GM18499 (cell line): ENCODE data around the gene CFAP46.

Source experiments
- ATAC-seq: cut with Tn5 transposase; IDR thresholded peaks from one replicate; pipeline ENCODE4 v1.9.1; 2021; ENCODE audit warnings: moderate number of reproducible peaks; ENCODE audit not compliant: insufficient read depth, unreplicated experiment

The CFAP46 gene

GRCh38 chr10:132814469-132814856 lies 127.9 kb downstream of the CFAP46 start:
- no peak for ATAC-seq

- no peak for ATAC-seq
Measured at GRCh38 chr10:132813560-132814468, 128.6 kb downstream of the CFAP46 start.

GRCh38 chr10:132813001-132813401 lies 129.4 kb downstream of the CFAP46 start:
- no peak for ATAC-seq

GRCh38 chr10:132812520-132812919 lies 129.8 kb downstream of the CFAP46 start:
- no peak for ATAC-seq

- ATAC-seq: no peak
Measured at GRCh38 chr10:132811891-132812481, 130.4 kb downstream of the CFAP46 start.

GRCh38 chr10:132810807-132811700 lies 131.3 kb downstream of the CFAP46 start:
- ATAC-seq: no peak

- no peak for ATAC-seq
Measured at GRCh38 chr10:132810141-132810806, 132.1 kb downstream of the CFAP46 start.

GRCh38 chr10:132809232-132810140 lies 132.9 kb downstream of the CFAP46 start:
- no peak for ATAC-seq

GRCh38 chr10:132808383-132809231 lies 133.8 kb downstream of the CFAP46 start:
- ATAC-seq: no peak

GRCh38 chr10:132807621-132808049 lies 134.7 kb downstream of the CFAP46 start:
- ATAC-seq: no peak

GRCh38 chr10:132806561-132807003 lies 135.8 kb downstream of the CFAP46 start:
- ATAC-seq: no peak

GRCh38 chr10:132806110-132806509 lies 136.3 kb downstream of the CFAP46 start:
- ATAC-seq: no peak

- no peak for ATAC-seq
Measured at GRCh38 chr10:132805599-132805998, 136.8 kb downstream of the CFAP46 start.

- no peak for ATAC-seq
Measured at GRCh38 chr10:132804785-132805426, 137.5 kb downstream of the CFAP46 start.

GRCh38 chr10:132804287-132804686 lies 138.1 kb downstream of the CFAP46 start:
- no peak for ATAC-seq

- no peak for ATAC-seq
Measured at GRCh38 chr10:132803416-132804210, 138.8 kb downstream of the CFAP46 start.
